Thyroid gland (tissue), 4 donors: Measurements from ENCODE around the gene GJB3. TPM values are rescaled to one million over a fixed set of nuclear protein-coding genes. Genes with fewer than 3 reads are reported as not detected.

Source experiments
- DNase-seq, 2 donors: peaks; one replicate each; pipeline ENCODE4 v3.0.0-alpha.2; 2019
- H3K27ac ChIP-seq, 3 donors: fragments of 200-600 bp; sonication (generic); 1 replicate in 2 of 3; 2 replicates in 1 of 3; pipeline ENCODE4 v1.5.1; 2016 to 2019; ENCODE audit warnings: mild to moderate bottlenecking in 1 of 3, moderate library complexity in 1 of 3
- H3K27me3 ChIP-seq: fragments of 200-600 bp; sonication (generic); one replicate; pipeline ENCODE4 v1.5.1; 2019
- H3K36me3 ChIP-seq, 2 donors: fragments of 200-600 bp; sonication (generic); one replicate each; pipeline ENCODE4 v1.5.1; 2016 to 2019
- H3K4me1 ChIP-seq, 2 donors: fragments of 200-600 bp; sonication (generic); one replicate each; pipeline ENCODE4 v1.5.1; 2017 to 2019
- H3K4me3 ChIP-seq, 3 donors: fragments of 200-600 bp; sonication (generic); replicated peaks in 1 of 3; 1 replicate in 2 of 3; 2 replicates in 1 of 3; pipeline ENCODE4 v1.5.1; 2016; ENCODE audit warnings: mild to moderate bottlenecking in 1 of 3
- H3K9me3 ChIP-seq: fragments of 200-600 bp; sonication (generic); one replicate; pipeline ENCODE4 v1.5.1; 2017
- POLR2A ChIP-seq, 2 donors: fragments of 450-650 bp; IDR thresholded peaks; one replicate each; pipeline ENCODE4 v1.6.1; 2017; ENCODE audit warnings: antibody characterized with exemption in 2 of 2, mild to moderate bottlenecking in 2 of 2, moderate library complexity in 1 of 2
- WGBS, 2 donors: methylation state at CpG; one replicate each; pipeline ENCODE4 v1.1.5; 2017; 5-methylcytosine and 5-hydroxymethylcytosine counted together
- intact Hi-C: fragments of 100-400 bp; cut with DNase I; formaldehyde crosslinking; loops from one replicate; pipeline ENCODE4 v1.15.1; 2023
- total RNA-seq, 4 donors: library from RNA; depleted of rRNA; stranded (reverse); fragments of >200 nt; gene quantifications; one replicate each; pipeline ENCODE4 v1.2.3, GENCODE V29; 2016
- TF ChIP-seq, protein P1 (sequence below), 6 experiments: fragments of 200-600 bp in 3 of 6; fragments of 450-650 bp in 3 of 6; sonication (generic) in 3 of 6; IDR thresholded peaks; one replicate each; pipeline ENCODE4 v1.5.1; 2016 to 2019; ENCODE audit warnings: antibody characterized with exemption in 6 of 6, mild to moderate bottlenecking in 2 of 6, inconsistent platforms in 1 of 6, moderate library complexity in 1 of 6

The GJB3 gene
- total RNA-seq, 4 donors from 2014 or later = 0.49 to 0.54 TPM; not detected in 2

- TF ChIP-seq POLR2A (IDR thresholded peaks at IDR 0.05) = no peak
- TF ChIP-seq, protein P1, sequence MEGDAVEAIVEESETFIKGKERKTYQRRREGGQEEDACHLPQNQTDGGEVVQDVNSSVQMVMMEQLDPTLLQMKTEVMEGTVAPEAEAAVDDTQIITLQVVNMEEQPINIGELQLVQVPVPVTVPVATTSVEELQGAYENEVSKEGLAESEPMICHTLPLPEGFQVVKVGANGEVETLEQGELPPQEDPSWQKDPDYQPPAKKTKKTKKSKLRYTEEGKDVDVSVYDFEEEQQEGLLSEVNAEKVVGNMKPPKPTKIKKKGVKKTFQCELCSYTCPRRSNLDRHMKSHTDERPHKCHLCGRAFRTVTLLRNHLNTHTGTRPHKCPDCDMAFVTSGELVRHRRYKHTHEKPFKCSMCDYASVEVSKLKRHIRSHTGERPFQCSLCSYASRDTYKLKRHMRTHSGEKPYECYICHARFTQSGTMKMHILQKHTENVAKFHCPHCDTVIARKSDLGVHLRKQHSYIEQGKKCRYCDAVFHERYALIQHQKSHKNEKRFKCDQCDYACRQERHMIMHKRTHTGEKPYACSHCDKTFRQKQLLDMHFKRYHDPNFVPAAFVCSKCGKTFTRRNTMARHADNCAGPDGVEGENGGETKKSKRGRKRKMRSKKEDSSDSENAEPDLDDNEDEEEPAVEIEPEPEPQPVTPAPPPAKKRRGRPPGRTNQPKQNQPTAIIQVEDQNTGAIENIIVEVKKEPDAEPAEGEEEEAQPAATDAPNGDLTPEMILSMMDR (IDR thresholded peaks at IDR 0.05) = no peak
- Histone ChIP-seq H3K4me3 (no peak overlapping the region), H3K27me3 (no peaks in the 10 kb centered on the region), H3K9me3 (no peaks in the 10 kb centered on the region), H3K4me1 (peaks cover 12 to 73% of the 10 kb centered on the region in 2 donors), H3K27ac (peak overlapping the region in 2 of 3 donors; percentile 7 to 92), H3K36me3 (no peaks in the 10 kb centered on the region)
- no peak for DNase-seq
- intact Hi-C loops = no loop called here
- WGBS, 2 donors = 80 to 85% methylated on average over 3 of the region's 3 CpGs
Observed at GRCh38 chr1:34829250-34829649, 48.2 kb downstream of the GJB3 start.

DNA sequence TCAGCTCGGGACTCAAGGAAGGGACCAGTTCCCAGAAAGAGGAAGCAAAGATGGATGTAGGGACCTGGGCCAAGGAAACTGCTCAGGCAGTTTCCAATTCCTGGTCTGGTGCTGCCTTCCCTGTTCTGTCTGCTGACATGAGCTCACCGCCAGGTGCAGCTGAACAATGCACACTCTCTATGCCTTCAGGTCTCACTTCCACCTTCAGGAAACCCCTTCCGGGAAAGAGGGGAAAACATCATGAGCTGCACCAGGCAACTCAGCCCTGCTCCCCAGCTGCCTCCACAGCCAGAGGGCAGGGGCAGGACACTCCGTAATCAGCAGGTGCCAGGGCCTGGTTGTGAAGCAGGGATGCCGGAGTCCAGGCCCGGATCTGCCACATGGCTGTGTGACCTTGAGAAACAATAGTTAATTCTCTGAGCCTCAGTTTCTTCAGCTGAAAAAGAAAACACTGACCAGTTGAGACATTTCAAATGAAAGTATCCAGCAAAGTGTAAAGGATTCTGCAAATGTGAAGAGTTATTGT, 50.8 kb downstream of the GJB3 start:
- H3K27ac ChIP-seq = peak overlapping the region in 1 of 3 donors; percentile 18
- H3K9me3 ChIP-seq = no peaks in the 10 kb centered on the region
- DNase-seq = no peak
- H3K36me3 ChIP-seq = no peaks in the 10 kb centered on the region
- 79 to 84% methylated on average over 5 to 6 of the region's 6 CpGs for WGBS, 2 donors
- H3K27me3 ChIP-seq = no peaks in the 10 kb centered on the region
- H3K4me3 ChIP-seq = no peak overlapping the region
- TF ChIP-seq, protein P1 (IDR thresholded peaks at IDR 0.05) = no peak
- intact Hi-C loops = no loop called here
- H3K4me1 ChIP-seq = peaks cover 10 to 73% of the 10 kb centered on the region in 2 donors

- Histone ChIP-seq H3K27ac (no peak overlapping the region), H3K27me3 (no peaks in the 10 kb centered on the region), H3K4me1 (peaks cover 15 to 73% of the 10 kb centered on the region in 2 donors), H3K4me3 (no peak overlapping the region), H3K36me3 (no peaks in the 10 kb centered on the region), H3K9me3 (no peaks in the 10 kb centered on the region)
- DNase-seq = no peak
- intact Hi-C loops = no loop called here
- TF ChIP-seq, protein P1 (IDR thresholded peaks at IDR 0.05) = no peak
- TF ChIP-seq POLR2A (IDR thresholded peaks at IDR 0.05) = no peak
- 98 to 100% methylated on average over 1 of the region's 1 CpG for WGBS, 2 donors
Observed at GRCh38 chr1:34833711-34834110, 52.7 kb downstream of the GJB3 start.

Other genes starting within 250 kb of the GJB3 start
- gene GJB5, start 26.2 kb upstream of the GJB3 start, total RNA-seq = not detected
- gene GJB4, start 21.5 kb upstream of the GJB3 start, total RNA-seq = not detected
- gene GJA4, start 11.8 kb downstream of the GJB3 start, total RNA-seq = 10 to 100 TPM; 11.0 to 22.7 (median 18.8) TPM
- gene SMIM12, start 78.5 kb downstream of the GJB3 start, total RNA-seq = 10 to 100 TPM; 26.5 to 32.8 (median 29.8) TPM
- under 1 TPM in 2 of 4 donors, not detected in 2; 0.22 to 0.67 TPM for gene DLGAP3, start 148.4 kb downstream of the GJB3 start, total RNA-seq
- 100 to 1,000 TPM in 1 of 4 donors, 10 to 100 TPM in 3; 50.1 to 123 (median 67.0) TPM for gene TMEM35B, start 204.1 kb downstream of the GJB3 start, total RNA-seq